WTC11 (cell line): ENCODE results near the gene CABP7. TPM values are rescaled to one million over a fixed set of nuclear protein-coding genes. Genes with fewer than 3 reads are reported as not detected.

Experiments
- ATAC-seq: fragments of 200-7000 bp; cut with Tn5 transposase; 2 replicates; pipeline ENCODE4 v1.10.0; 2021; ENCODE audit warnings: mild to moderate bottlenecking, moderate library complexity
- CTCF ChIA-PET: fragments of 300-600 bp; sonication (Branson Sonifier 250); formaldehyde crosslinking; loops from one replicate; lab custom pipeline; 2021; ENCODE audit warnings: antibody characterized with exemption; lab: Charles Lee
- POLR2A ChIA-PET: fragments of 350-600 bp; sonication (Branson Sonifier 250); formaldehyde crosslinking; loops from one replicate; lab custom pipeline; 2021; ENCODE audit warnings: antibody characterized with exemption; lab: Charles Lee
- DNase-seq: peaks from one replicate; pipeline ENCODE4 v3.0.0; 2021; ENCODE audit warnings: low spot score
- H3K27ac Mint-ChIP-seq: 2 replicates; pipeline ENCODE4 v1.8.0; 2021; ENCODE audit warnings: mixed read lengths
- H3K27me3 Mint-ChIP-seq: 2 replicates; pipeline ENCODE4 v1.8.0; 2021; ENCODE audit warnings: low read depth, mild to moderate bottlenecking, moderate library complexity, mixed read lengths
- H3K36me3 Mint-ChIP-seq: 2 replicates; pipeline ENCODE4 v1.8.0; 2021; ENCODE audit warnings: mixed read lengths
- H3K4me1 Mint-ChIP-seq: 2 replicates; pipeline ENCODE4 v1.8.0; 2022; ENCODE audit warnings: mixed read lengths
- H3K4me3 Mint-ChIP-seq: 2 replicates; pipeline ENCODE4 v1.8.0; 2021; ENCODE audit warnings: mild to moderate bottlenecking, moderate library complexity, mixed read lengths
- H3K9me3 Mint-ChIP-seq: 2 replicates; pipeline ENCODE4 v1.8.0; 2021; ENCODE audit warnings: mixed read lengths
- ATF2 ChIP-seq: sonication (generic); formaldehyde crosslinking; IDR thresholded peaks from 2 replicates; pipeline ENCODE4 v1.8.1; 2022; ENCODE audit warnings: low read depth, missing genetic modification reagents, borderline replicate concordance
- CBFB ChIP-seq: sonication (generic); formaldehyde crosslinking; IDR thresholded peaks from 2 replicates; pipeline ENCODE4 v1.8.1; 2022; ENCODE audit warnings: mild to moderate bottlenecking, low read depth, missing genetic modification reagents
- CREB1 ChIP-seq: sonication (generic); formaldehyde crosslinking; IDR thresholded peaks from 2 replicates; pipeline ENCODE4 v1.8.0; 2023; ENCODE audit warnings: mild to moderate bottlenecking, missing genetic modification reagents
- E2F1 ChIP-seq: sonication (generic); formaldehyde crosslinking; IDR thresholded peaks from 2 replicates; pipeline ENCODE4 v1.8.0; 2022; ENCODE audit warnings: mild to moderate bottlenecking, missing genetic modification reagents
- ERG ChIP-seq: fragments of 250-450 bp; sonication (Bioruptor Pico); IDR thresholded peaks from 2 replicates; pipeline ENCODE4 v1.8.0; 2021; ENCODE audit warnings: mild to moderate bottlenecking
- IRF1 ChIP-seq: sonication (generic); formaldehyde crosslinking; IDR thresholded peaks from 2 replicates; pipeline ENCODE4 v1.8.0; 2023; ENCODE audit warnings: missing genetic modification reagents
- JUN ChIP-seq: sonication (generic); formaldehyde crosslinking; IDR thresholded peaks from 2 replicates; pipeline ENCODE4 v1.8.0; 2023; ENCODE audit warnings: mild to moderate bottlenecking, missing genetic modification reagents
- MYBL2 ChIP-seq: sonication (generic); formaldehyde crosslinking; IDR thresholded peaks from 2 replicates; pipeline ENCODE4 v1.8.1; 2023; ENCODE audit warnings: mild to moderate bottlenecking, moderate library complexity, missing genetic modification reagents
- NFYB ChIP-seq: sonication (generic); formaldehyde crosslinking; conservative IDR thresholded peaks from 2 replicates; pipeline ENCODE4 v1.8.0; 2022; ENCODE audit warnings: low read depth, missing genetic modification reagents
- PRDM15 ChIP-seq: sonication (generic); formaldehyde crosslinking; IDR thresholded peaks from 2 replicates; pipeline ENCODE4 v1.8.0; 2022; ENCODE audit warnings: missing genetic modification reagents
- PREB ChIP-seq: sonication (generic); formaldehyde crosslinking; IDR thresholded peaks from 2 replicates; pipeline ENCODE4 v1.8.1; 2022; ENCODE audit warnings: mild to moderate bottlenecking, missing genetic modification reagents, moderate library complexity, borderline replicate concordance
- RELA ChIP-seq: sonication (generic); formaldehyde crosslinking; IDR thresholded peaks from 2 replicates; pipeline ENCODE4 v1.8.1; 2022; ENCODE audit warnings: missing genetic modification reagents, mild to moderate bottlenecking, borderline replicate concordance
- TCF7 ChIP-seq: sonication (generic); formaldehyde crosslinking; IDR thresholded peaks from 2 replicates; pipeline ENCODE4 v1.8.0; 2022; ENCODE audit warnings: mild to moderate bottlenecking, low read depth, missing genetic modification reagents, moderate library complexity
- TP53 ChIP-seq: sonication (generic); formaldehyde crosslinking; IDR thresholded peaks from 2 replicates; pipeline ENCODE4 v1.8.1; 2023; ENCODE audit warnings: mild to moderate bottlenecking, missing genetic modification reagents
- ZNF121 ChIP-seq: sonication (generic); formaldehyde crosslinking; IDR thresholded peaks from 2 replicates; pipeline ENCODE4 v1.8.0; 2023; ENCODE audit warnings: missing genetic modification reagents
- ZNF138 ChIP-seq: sonication (generic); formaldehyde crosslinking; conservative IDR thresholded peaks from 2 replicates; pipeline ENCODE4 v1.8.1; 2022; ENCODE audit warnings: mild to moderate bottlenecking, moderate library complexity, missing genetic modification reagents
- ZNF281 ChIP-seq: sonication (generic); formaldehyde crosslinking; IDR thresholded peaks from 2 replicates; pipeline ENCODE4 v1.8.0; 2023; ENCODE audit warnings: mild to moderate bottlenecking, missing genetic modification reagents
- ZNF416 ChIP-seq: fragments of 250-450 bp; sonication (Bioruptor Pico); IDR thresholded peaks from 2 replicates; pipeline ENCODE4 v1.9.0; 2021; ENCODE audit warnings: mild to moderate bottlenecking, inconsistent platforms
- ZNF671 ChIP-seq: fragments of 250-450 bp; sonication (Bioruptor Pico); IDR thresholded peaks from 2 replicates; pipeline ENCODE4 v1.8.0; 2021; ENCODE audit warnings: mild to moderate bottlenecking
- ZSCAN18 ChIP-seq: fragments of 250-450 bp; sonication (Bioruptor Pico); IDR thresholded peaks from 2 replicates; pipeline ENCODE4 v2.1.2; 2022; ENCODE audit warnings: mild to moderate bottlenecking, moderate library complexity
- total RNA-seq: library from RNA; stranded (reverse); gene quantifications from 3 replicates; pipeline ENCODE4 v1.2.3, GENCODE V29; 2021

The CABP7 gene
- total RNA-seq, 1 experiment from 2014 or later: 0.17 TPM

GRCh38 chr22:29720811-29721323 is 1.1 kb downstream of the CABP7 start (continued):
- TF ChIP-seq MYBL2 (CRISPR knock-in tag) (no peak), ZNF121 (no peak), PREB (CRISPR knock-in tag) (no peak), ZNF671 (CRISPR knock-in tag) (no peak), ZNF138 (CRISPR knock-in tag) (no peak), ZSCAN18 (CRISPR knock-in tag) (no peak), ATF2 (no peak), E2F1 (CRISPR knock-in tag) (no peak), CREB1 (CRISPR knock-in tag) (no peak), JUN (no peak), ZNF416 (CRISPR knock-in tag) (no peak)

GRCh38 chr22:29722151-29722550 is 2.3 kb downstream of the CABP7 start:
- POLR2A ChIA-PET: no interaction called here
- no peaks in the 10 kb centered on the region for H3K4me1 Mint-ChIP-seq
- H3K9me3 Mint-ChIP-seq: no peaks in the 10 kb centered on the region
- no peak for TF ChIP-seq PRDM15 (CRISPR knock-in tag)
- no peak for TF ChIP-seq CBFB (CRISPR knock-in tag)
- no peak for TF ChIP-seq E2F1 (CRISPR knock-in tag)
- TF ChIP-seq CREB1 (CRISPR knock-in tag): no peak
- no peak for TF ChIP-seq IRF1 (CRISPR knock-in tag)
- TF ChIP-seq ZNF138 (CRISPR knock-in tag): no peak
- no peak for TF ChIP-seq ERG
- TF ChIP-seq TCF7 (CRISPR knock-in tag): no peak
- TF ChIP-seq ZNF281: no peak
- no peak for TF ChIP-seq NFYB (CRISPR knock-in tag)
- no peak for TF ChIP-seq TP53
- no peak for TF ChIP-seq RELA (CRISPR knock-in tag)

More at GRCh38 chr22:29722151-29722550, 2.3 kb downstream of the CABP7 start:
- peaks cover 50% of the 10 kb centered on the region for H3K27me3 Mint-ChIP-seq
- ATAC-seq (no peak), DNase-seq (no peak)
- no peaks in the 10 kb centered on the region for H3K36me3 Mint-ChIP-seq
- no peak overlapping the region for H3K4me3 Mint-ChIP-seq
- no peak overlapping the region for H3K27ac Mint-ChIP-seq
- CTCF ChIA-PET: interaction anchor here (0.5 to 2.9 kb wide), 4 partner anchors 20 to 405 kb away, joined by 3 to 12 read pairs (median 4); no protein-coding TSS in a partner anchor
